IPS-18c (cell line): ENCODE data around the gene TFDP1.

Experiments
- H3K4me3 ChIP-seq: 2 replicates; pipeline ENCODE4 v1.7.0; 2013; ENCODE audit warnings: low read depth, mild to moderate bottlenecking, low read length, moderate library complexity; ENCODE audit not compliant: insufficient read depth
- H3K9me3 ChIP-seq: one replicate; pipeline ENCODE4 v1.6.1; 2013; ENCODE audit warnings: mild to moderate bottlenecking, low read length, moderate library complexity; ENCODE audit not compliant: control insufficient read depth, insufficient read depth

TFDP1 gene

DNA sequence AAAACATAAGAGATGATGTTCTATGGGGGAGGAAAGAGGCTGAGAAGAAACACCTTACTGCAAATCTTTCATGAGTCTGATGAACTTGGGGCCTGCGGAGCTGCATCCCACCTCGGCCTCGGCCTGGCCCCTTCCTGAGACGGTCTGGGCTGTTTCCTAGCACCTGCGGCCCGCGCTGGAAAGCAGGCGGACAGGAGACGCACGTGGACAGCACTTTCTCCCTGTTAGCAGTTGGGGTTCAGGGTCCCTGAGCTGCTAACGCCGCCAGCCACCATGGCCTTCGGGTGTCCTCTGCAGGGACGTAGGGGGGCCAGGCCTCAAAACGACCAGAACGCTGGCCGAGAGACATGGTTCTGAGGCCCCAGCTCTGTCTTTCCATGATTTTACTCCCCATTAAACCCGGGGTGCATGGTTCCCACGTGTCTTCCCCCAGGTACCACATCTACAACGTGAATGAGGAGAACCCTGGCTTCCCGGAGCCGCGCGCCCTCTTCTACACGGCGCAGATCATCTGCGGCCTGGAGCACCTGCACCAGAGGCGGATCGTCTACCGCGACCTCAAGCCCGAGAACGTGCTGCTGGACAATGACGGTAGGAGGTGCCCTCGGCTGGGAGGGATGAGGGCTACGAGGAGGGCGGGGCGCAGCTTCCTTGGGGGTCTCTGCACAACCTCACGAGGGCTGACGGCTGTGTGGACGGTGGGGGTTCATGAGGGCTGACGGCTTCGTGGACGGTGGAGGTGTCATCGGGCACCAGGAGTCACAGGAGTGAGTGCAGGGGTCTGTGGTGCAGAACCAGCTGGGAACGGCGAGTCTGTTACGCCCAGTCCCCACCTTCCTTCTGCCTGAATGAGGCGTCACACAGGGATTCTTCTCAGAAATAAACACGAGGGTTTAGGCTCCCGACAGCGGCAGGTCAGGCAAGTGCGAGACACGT is 86.8 kb downstream of the TFDP1 start:
- no peak overlapping the region for H3K4me3 ChIP-seq

DNA sequence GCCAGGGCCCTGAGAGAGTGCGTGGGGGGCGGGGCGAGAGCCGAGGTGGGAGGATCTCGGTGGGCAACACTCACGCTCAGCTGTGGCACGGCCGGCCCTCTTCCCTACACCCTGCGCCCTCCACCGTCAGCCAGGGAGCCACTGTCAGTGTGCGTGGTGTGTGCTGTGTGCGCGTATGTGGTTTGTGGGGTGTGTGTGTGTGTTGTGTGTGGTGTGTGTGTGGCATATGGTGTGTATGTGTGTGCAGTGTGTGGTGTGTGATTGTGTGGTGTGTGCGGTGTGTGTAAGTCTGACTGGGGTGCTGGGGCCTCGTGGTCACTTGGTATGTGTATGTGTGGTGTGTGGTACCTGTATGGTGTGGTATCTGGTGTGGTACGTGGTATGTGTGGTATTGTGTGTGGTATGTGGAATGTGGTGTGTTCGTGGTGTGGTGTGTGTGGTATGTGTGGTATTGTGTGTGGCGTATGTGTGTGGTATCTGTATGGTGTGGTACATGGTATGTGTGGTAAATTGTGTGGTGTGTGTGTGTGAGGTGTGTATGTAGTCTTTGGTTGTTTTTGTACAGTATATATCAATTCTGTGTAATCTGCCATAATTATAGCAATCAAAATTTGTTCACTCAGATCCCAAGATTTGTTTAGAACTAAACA is 87.6 kb downstream of the TFDP1 start:
- no peaks in the 10 kb centered on the region for H3K9me3 ChIP-seq
- no peak overlapping the region for H3K4me3 ChIP-seq

More for the DNA sequence above, 86.8 kb downstream of the TFDP1 start:
- no peaks in the 10 kb centered on the region for H3K9me3 ChIP-seq
